ENCODE results near the gene FTO.

Gene FTO

DNA sequence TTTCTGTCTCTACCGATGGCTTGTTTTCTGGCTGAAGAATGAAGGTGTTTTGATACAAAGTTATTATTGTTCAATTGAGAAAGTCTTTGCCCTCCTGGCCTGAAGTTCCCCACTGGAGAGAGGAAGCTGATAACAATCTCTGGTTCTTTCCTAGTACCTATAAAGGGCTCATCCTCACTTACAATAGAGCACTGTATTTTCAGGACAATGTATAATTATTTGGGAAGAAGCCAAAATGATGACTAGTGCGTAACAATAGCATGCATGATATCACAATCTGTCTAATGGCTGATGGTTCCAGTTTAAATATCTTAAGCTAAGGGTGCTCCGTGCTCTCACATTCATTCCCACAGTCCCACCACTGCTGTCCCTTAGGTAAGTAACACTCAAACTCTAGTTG is 351.9 kb downstream of the FTO start:
- DNase-seq (ENCODE audit: low spot score), result no peak

DNA sequence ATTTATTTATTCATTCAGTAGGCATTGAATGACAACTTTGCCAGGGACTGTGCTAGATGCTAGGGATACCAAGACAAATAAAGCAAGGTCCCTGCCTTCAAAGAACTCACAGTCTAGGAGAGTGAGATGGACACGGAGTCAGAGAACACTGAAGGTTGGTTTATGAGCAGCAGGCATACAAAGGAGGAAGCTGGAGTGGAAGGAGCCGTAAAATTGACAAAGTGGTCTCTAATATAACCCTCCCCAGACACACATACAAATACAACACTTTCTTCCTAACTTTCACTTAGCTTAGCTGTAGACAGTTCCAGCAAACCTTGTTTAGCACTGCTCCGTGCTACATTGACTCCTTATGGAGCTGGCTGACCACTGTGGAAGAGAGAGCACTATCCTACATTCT is 353.0 kb downstream of the FTO start:
- no peak for DNase-seq (ENCODE audit: low spot score)

GRCh38 chr16:54059319-54059718 is 355.4 kb downstream of the FTO start:
- no peak for DNase-seq (ENCODE audit: low spot score)

DNA sequence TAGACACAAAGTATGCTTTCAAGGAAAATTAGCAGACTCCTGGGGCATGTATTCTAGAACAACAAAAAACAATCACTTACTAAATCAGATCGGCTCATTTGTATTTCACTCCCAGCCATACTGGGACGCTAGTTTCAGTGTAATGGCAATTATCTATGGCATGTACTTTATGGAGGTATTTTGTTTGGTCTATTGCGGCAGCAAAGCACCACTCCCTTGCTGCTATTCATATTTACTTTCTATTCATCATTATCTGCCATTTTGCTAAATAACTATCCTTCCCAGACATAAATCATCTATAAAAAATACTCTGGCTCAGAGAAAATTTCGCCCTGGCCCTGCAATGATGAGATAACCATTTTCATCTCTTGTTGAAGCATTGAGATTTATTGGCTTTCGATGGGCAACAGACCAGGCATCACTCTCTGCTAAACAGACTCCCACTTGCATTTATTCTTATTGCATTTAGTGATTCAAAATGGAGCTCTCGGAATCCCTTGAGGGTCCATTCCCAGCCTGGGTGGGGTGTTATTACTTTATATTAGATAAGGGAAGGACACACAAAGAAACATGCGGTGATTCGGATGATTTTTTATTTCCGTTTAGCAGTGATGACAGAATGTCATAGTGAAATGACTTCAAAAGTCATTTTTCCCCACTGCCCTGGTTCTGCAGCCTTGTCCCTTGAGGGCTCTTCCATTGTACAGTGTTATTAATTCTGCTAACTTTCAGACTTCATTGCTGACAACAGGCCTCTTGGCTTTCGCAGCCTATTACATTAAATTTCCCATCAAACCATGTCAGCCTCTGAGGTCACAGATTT is 356.9 kb downstream of the FTO start:
- no peak for DNase-seq (ENCODE audit: low spot score)

GRCh38 chr16:54061454-54061853 is 357.5 kb downstream of the FTO start:
- no peak for DNase-seq (ENCODE audit: low spot score)

DNA sequence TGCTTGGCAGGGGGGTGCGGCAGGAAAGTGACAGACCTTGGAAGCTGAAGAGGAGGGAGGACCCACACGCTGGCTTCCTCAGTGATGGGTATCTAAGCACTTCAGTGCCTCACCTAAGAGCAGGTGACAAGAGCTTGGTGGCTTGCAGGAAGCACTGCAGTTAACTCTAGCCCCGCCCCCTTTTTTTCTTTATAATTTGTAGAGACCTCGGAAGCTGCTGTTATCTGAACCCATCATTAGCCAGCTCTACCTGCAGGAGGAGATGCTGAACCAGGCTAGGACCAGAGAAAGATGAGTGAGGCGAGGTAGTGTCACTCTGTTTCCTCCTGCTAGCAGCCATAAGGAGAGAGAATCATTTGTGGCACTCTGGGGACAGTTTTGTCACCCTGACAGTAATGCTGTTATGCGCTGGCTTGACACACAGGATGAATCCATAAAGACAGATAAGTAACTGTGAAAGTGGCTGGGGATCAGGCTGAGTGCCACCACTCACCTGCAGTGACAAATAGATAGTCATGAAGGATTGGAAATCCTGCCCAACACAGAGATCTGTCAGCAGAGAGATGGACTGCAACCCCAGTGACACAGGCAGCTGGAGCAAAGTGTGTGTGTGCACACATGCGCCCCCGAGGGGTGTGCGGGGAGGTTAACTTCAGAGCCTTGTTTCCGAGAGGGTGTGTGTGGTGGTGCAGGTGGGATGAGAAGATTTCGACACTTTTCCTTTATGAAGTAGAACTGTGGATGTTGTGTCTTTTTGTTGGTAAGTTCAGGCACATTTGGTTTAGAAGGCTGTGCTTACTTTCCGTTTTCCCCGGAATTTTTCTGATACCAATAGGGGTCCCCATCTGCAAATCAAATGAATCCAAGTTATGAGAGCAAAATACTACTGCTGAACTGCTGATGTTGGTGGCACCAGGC is 358.7 kb downstream of the FTO start:
- DNase-seq (ENCODE audit: low spot score), result no peak

DNA sequence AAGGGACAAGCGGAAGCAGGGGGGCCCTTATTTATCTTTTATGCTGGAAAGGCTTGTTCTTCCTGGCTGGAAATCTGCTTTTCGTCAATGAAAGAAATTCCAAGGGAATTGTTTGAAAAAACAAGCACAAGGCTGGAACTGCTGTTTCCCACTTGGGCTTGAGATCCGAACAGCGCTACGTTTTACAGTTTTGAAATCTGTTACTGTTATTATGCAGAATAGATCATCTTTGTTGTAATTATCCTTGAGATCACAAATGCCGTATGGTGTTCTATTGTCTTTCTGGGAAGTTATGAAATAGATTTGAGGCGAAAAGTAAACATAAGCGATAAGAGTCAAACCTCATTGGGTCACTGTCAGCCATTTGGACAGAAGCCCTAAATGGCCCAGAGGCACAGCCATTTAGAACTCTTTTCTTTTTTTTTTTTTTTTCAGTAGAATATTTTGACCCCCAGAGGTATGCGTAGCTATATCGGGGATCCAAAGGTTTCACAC is 359.4 kb downstream of the FTO start:
- DNase-seq (ENCODE audit: low spot score), result no peak

DNA sequence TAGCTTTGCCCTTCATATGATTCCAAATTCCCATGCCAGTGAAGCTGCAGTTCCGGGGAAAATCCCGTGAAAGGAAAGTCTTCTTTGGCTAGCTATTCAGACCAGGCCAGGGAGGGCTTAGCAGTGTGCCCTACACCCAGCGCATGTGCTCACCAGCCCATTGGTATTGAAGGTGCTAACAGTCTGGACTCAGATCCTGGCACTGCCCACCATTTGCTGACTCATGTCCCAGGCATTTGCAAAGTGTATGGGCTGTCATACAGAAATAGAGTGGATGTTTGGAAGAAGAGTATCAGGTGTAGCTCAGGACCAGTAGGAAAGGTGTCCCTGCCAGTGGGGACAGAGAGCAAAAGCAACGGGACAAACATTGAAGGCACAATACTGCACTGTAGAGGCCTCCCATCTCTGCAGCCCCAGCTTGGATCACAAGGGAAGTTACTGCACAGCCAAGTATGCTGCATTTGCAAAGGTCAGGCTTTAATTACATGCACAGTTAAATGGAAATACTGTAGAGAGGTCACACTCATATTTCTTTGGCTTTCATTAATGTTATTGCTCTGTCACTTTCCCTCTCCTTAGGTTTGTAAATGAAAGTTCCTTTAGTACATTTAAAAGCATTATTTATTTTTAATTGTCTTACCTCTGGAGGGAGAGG is 362.6 kb downstream of the FTO start:
- DNase-seq (ENCODE audit: low spot score), result no peak

DNA sequence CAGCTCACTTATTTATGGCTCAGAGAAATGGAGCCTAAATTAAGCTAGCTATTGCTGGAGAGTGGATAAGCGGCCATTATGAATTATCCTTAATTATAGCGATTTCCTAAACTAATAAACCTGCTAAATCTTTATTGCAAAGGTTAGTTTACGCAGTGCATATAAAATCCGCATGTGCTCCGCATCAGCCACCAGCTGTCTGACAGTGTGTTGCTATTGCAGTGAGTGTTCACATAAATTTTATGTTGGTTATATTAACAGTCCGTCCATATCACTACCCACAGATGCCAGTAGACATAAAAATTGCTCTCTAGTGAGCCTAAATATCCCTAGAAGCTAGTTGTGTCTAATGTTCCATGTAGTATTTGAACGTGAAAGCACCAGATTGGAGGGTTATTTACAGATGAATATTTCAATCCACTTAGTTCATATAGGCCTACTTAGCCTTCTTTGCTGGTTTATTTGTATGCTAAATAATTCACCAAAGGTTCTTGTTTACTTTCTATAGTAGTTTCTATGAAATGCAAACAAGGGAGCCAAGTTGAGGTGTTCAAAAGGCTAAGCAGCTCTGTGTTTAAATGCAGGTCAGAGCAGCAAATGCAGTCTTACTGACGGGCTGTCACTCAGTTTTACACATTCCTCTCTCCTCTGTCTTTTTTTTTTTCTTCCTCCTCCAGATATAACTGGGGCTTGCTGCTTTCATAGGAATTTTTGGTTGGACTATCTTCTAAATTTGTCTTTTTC is 363.5 kb downstream of the FTO start:
- DNase-seq (ENCODE audit: low spot score), result no peak

DNA sequence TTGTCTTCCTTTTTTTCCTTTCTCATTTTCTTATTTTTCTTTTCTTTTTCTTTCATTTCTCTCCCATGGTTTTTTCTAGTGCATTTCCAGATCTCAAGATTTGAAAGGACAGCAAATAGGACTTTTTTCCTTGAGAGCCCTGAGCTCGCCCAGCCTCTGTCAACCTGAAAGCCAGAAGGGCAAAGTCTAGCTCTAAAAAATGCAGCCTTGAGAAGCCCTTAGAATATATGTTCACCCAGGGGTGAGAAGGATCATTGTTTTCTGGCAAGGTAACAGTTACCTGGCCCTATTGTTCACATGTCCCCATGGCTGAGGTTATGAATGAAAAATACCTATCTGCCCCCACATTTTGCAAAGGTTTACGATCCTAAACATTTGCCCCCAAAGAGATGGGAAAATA is 364.3 kb downstream of the FTO start:
- DNase-seq (ENCODE audit: low spot score), result no peak

GRCh38 chr16:54069601-54070239 is 365.8 kb downstream of the FTO start:
- DNase-seq (ENCODE audit: low spot score), result no peak

- DNase-seq (ENCODE audit: low spot score), result no peak
These were observed 366.9 kb downstream of the FTO start for GRCh38 chr16:54070789-54071343.

DNA sequence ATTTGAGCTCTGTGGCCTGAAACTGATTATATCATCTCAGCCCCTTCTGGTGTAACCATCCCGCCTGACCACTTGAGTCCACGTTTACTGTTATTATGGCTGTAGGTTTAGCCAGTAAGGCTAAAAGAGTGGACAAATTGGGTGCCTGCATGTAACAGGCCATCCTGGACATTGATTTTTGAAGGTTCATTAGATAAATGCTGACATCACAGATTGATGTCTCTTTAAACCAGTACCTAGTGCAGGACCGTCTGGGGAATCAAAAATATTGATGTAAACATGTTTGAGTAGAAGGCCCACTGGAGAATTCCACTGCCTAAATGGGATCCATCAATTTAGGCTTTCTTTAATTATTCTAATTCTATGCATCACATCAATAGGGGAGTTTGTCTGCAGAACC is 367.6 kb downstream of the FTO start:
- DNase-seq (ENCODE audit: low spot score), result no peak

DNA sequence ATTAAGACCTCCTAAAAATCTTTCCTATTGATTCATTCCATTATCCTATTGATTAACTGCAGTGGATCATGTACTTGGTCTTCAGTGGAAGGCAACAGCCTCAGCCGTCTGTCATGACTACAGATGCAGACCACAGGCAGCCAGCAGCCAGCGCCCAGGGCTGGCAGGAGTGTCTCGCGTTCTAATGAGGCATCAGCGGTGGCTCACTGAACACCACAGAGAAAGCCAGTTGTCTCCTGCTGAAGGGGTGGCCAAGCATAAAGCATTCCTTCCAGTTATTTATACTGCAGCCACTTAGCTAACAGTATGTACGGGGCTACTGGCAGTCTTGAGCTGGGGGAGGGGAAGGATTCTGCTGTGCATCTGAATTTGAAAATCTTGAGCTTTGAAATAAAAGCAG is 368.3 kb downstream of the FTO start:
- DNase-seq (ENCODE audit: low spot score), result no peak

DNA sequence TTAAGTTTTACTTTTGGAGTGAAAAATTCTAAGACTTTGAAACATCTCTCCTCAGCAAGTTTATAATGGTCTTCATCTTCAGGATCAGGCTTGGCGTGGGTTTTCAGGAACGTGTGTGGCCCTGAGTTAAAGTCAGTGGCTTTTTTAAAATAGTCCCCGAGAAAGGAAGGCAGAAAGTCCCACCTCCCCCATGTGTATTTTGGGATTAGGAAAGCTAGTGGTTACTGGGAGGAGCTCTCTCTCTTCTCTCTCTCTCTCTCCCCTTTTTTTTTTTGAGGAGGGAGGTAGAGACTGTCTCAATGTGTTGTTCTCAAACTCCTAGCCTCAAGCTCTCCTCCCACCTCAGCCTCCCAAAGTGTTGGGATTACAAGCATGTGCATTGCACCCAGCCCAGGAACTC is 369.4 kb downstream of the FTO start:
- DNase-seq (ENCODE audit: low spot score), result no peak

DNA sequence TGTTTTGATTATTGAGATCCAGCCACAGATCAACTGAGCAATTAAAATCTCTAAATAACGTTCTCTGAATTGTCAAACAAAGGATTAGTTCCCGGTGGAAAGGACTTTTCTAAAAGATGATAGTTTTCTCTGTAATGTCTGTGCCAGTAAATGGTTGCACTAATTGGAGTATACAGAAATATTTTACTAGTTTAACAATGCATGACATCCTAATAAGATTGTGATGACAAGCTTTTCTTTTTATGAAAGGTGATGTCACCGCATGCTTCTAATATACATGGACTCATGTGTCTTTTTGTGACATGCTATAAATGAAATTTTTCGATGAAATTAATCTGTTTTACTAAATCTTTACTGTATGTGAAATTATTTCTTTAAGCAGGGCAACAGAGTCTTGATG is 371.5 kb downstream of the FTO start:
- DNase-seq (ENCODE audit: low spot score), result no peak

- DNase-seq (ENCODE audit: low spot score), result no peak
These were observed 372.1 kb downstream of the FTO start for GRCh38 chr16:54076006-54076504.

DNA sequence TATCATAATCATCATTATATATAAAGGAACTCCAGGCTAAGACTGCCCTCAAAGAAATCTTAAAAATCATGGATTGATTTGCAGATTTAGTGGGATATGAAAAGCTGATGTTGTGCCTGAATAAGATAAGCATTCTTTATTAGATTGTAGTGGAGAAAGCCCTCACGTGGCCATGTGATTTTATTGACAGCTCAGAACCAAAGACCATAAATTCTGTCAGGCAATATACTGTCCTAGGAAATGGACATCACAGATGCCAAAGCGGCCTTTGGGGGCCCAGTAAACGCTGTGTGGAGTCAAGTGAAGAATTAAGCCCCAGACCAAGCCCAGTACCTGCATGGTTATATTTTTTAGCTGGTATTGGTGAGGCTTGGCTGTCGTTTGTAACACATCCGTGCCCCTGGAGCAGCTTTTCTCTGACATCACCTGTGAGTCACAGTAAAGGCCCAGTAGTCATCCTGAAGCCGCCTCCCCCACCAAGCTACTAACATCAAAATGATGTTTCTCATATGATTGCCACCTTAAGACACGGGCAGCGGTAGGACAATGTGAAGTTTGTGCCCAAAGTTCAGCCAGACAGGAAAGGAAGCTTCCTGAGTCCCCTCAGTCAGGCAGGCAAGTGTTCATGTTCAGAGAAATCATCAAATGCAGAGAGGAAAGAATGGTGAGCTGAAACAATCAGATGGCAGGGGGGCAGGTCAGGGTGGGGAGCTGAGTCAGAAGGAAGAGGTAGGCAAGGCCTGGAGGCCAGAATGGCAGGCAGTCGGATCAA is 373.3 kb downstream of the FTO start:
- no peak for DNase-seq (ENCODE audit: low spot score)

- DNase-seq (ENCODE audit: low spot score), result no peak
These were observed 376.6 kb downstream of the FTO start for GRCh38 chr16:54080524-54081008.

- no peak for DNase-seq (ENCODE audit: low spot score)
These were observed 382.8 kb downstream of the FTO start for GRCh38 chr16:54086791-54087190.
